Pancreas (tissue), 10 donors: ENCODE data around the gene CIC. TPM values are rescaled to one million over a fixed set of nuclear protein-coding genes. Genes with fewer than 3 reads are reported as not detected.
"Not testable (repeated sequence)": the region's sequence is repeated elsewhere in the genome, so short reads cannot be mapped to it uniquely, and the experiment has no call there.

ENCODE experiments used
- ATAC-seq, 4 donors: fragments of 200-7000 bp; cut with Tn5 transposase; one replicate each; pipeline versions ENCODE4 v1.8.0 to v1.9.1; 2020; ENCODE audit warnings: mild to moderate bottlenecking in 4 of 4, moderate library complexity in 4 of 4
- DNase-seq, 6 donors: peaks; one replicate each; pipeline ENCODE4 v3.0.0-alpha.2; 2020
- FAIRE-seq: peaks from 2 replicates; lab custom pipeline; 2012; peaks lifted over from hg19 to GRCh38; lab: Jason Lieb, UNC
- H3K27ac ChIP-seq, 4 donors: fragments of 200-600 bp; sonication (generic); 1 replicate in 3 of 4; 2 replicates in 1 of 4; pipeline versions ENCODE4 v1.5.0 to v1.8.0; 2020
- H3K27me3 ChIP-seq, 4 donors: fragments of 200-600 bp; one replicate each; pipeline ENCODE4 v1.8.0; 2021
- H3K36me3 ChIP-seq, 3 donors: fragments of 200-600 bp; sonication (generic) in 1 of 3; one replicate each; pipeline versions ENCODE4 v1.5.0 to v1.8.0; 2020 to 2021
- H3K4me1 ChIP-seq, 3 donors: fragments of 200-600 bp; one replicate each; pipeline ENCODE4 v1.8.0; 2021
- H3K4me3 ChIP-seq, 4 donors: fragments of 200-600 bp; sonication (generic) in 2 of 4; one replicate each; pipeline versions ENCODE4 v1.5.0 to v1.8.0; 2020 to 2021
- H3K9me3 ChIP-seq, 4 donors: fragments of 200-600 bp; one replicate each; pipeline ENCODE4 v1.8.0; 2021
- WGBS, 2 donors: extraction: QIAGEN DNeasy Blood & Tissue Kit; methylation state at CpG; one replicate each; pipeline ENCODE4 v1.1.7; 2013; 5-methylcytosine and 5-hydroxymethylcytosine counted together
- intact Hi-C, 3 donors: fragments of 100-400 bp; cut with DNase I; formaldehyde crosslinking; loops; one replicate each; pipeline versions ENCODE4 v1.11.1 to v1.14.2; 2022
- polyA plus RNA-seq, 2 donors: library from polyadenylated mRNA; stranded (reverse); fragments of 200-250 nt; gene quantifications; one replicate each; pipeline ENCODE4 v1.2.3, GENCODE V29; 2013
- total RNA-seq, 6 donors: library from RNA; stranded (reverse); fragmentation: NEBNext Ultra II Directional in 4 of 6; extraction: Animal tissue kit (Norgen Biotek cat#: 25700) in 4 of 6; gene quantifications; one replicate each; pipeline versions ENCODE4 v1.2.1 to v1.2.4, GENCODE V29; 2021 to 2023
- TF ChIP-seq, protein P1 (sequence below), 4 donors: fragments of 200-600 bp; sonication (generic) in 3 of 4; IDR thresholded peaks; one replicate each; pipeline versions ENCODE4 v1.5.0 to v1.8.0; 2021; ENCODE audit warnings: antibody characterized with exemption in 4 of 4
- donor health status: healthy with polysubstance abuse.
- donor health status: DM: no; HTN: no; CAD: no; lungs with moderate emphysema.
- donor health status: DM: no; HTN: no; CAD: no.
- donor health status: control.
- donor health status: control.
- donor health status: Bipolar disorder and iron deficiency.
- donor health status: DM: yes; HTN: yes; CAD: no.
- donor health status: DM: no; HTN: no; CAD: no.
- donor health status: DM: no; HTN: no; CAD: no.
- donor health status: DM: yes; HTN: yes; CAD: no.

Gene CIC
- total and polyA plus RNA-seq, 8 donors: 27.7 to 65.0 (median 33.4) TPM

- ATAC-seq (no peak), FAIRE-seq (no peak), DNase-seq (no peak)
- Histone ChIP-seq H3K4me1 (no peaks in the 10 kb centered on the region), H3K36me3 (no peaks in the 10 kb centered on the region), H3K27ac (no peak overlapping the region), H3K4me3 (no peak overlapping the region), H3K9me3 (no peaks in the 10 kb centered on the region), H3K27me3 (no peaks in the 10 kb centered on the region)
- intact Hi-C loops: no loop called here
- TF ChIP-seq, protein P1, sequence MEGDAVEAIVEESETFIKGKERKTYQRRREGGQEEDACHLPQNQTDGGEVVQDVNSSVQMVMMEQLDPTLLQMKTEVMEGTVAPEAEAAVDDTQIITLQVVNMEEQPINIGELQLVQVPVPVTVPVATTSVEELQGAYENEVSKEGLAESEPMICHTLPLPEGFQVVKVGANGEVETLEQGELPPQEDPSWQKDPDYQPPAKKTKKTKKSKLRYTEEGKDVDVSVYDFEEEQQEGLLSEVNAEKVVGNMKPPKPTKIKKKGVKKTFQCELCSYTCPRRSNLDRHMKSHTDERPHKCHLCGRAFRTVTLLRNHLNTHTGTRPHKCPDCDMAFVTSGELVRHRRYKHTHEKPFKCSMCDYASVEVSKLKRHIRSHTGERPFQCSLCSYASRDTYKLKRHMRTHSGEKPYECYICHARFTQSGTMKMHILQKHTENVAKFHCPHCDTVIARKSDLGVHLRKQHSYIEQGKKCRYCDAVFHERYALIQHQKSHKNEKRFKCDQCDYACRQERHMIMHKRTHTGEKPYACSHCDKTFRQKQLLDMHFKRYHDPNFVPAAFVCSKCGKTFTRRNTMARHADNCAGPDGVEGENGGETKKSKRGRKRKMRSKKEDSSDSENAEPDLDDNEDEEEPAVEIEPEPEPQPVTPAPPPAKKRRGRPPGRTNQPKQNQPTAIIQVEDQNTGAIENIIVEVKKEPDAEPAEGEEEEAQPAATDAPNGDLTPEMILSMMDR (IDR thresholded peaks at IDR 0.05): no peak
- 80 to 89% methylated on average over 7 of the region's 7 CpGs for WGBS, 2 donors
Observed at GRCh38 chr19:42335374-42335936, 66.4 kb downstream of the CIC start.

- Histone ChIP-seq H3K27me3 (no peaks in the 10 kb centered on the region), H3K9me3 (no peaks in the 10 kb centered on the region), H3K4me1 (no peaks in the 10 kb centered on the region), H3K4me3 (no peak overlapping the region), H3K27ac (no peak overlapping the region), H3K36me3 (no peaks in the 10 kb centered on the region)
- FAIRE-seq (no peak), ATAC-seq (no peak), DNase-seq (no peak)
- TF ChIP-seq, protein P1 (IDR thresholded peaks at IDR 0.05): no peak
- intact Hi-C loops: no loop called here
- WGBS, 2 donors: 91 to 96% methylated on average over 16 to 19 of the region's 19 CpGs
Observed at GRCh38 chr19:42335971-42336370, 66.9 kb downstream of the CIC start.

DNA sequence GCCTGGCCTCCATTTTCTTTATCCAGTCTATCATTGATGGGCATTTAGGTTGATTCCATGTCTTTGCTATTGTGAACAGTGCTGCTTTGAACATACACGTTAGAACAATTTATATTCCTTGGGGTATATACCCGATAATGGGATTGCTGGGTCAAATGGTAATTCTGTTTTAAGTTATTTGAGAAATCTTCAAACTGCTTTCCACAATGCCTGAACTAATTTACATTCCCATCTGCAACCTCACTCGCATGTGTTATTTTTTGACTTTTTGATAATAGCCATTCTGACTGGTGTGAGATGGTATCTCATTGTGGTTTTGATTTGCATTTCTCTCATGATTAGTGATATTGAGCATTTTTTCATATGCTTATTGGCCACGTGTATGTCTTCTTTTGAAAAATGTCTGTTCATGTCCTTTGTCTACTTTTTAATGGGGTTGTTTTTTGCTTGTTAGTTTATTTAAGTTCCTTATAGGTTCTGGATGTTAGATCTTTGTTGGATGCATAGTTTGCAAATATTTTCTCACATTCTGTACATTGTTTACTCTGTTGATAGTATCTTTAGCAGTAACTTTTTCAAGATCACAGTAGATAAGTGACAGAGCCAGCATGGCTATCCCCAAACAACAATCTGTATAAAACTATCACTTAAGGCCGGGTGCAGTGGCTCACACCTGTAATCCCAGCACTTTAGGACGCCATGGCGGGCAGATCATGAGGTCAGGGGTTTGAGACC is 70.2 kb downstream of the CIC start:
- not testable (repeated sequence) for FAIRE-seq

DNA sequence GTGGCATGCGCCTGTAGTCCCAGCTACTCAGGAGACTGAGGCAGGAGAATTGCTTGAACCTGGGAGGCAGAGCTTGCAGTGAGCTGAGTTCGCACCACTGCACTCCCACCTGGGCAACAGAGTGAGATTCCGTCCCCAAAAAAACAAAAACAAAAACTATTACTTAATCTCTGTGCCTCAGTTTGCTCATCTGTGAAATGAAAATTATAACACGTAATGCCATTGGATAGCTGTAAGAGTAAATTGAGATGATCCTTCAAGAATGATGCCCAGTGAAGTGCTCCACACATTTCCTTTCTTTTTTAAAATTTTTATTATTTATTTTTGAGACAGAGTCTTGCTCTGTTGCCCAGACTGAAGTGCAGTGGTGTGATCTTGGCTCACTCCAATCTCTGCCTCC is 70.9 kb downstream of the CIC start:
- H3K9me3 ChIP-seq, H3K4me1 ChIP-seq, H3K27me3 ChIP-seq, H3K36me3 ChIP-seq, ATAC-seq, H3K4me3 ChIP-seq, FAIRE-seq, H3K27ac ChIP-seq, DNase-seq, intact Hi-C loops: not testable (repeated sequence)
- 90 to 93% methylated on average over 4 of the region's 4 CpGs for WGBS, 2 donors

More for the DNA sequence above, 70.2 kb downstream of the CIC start:
- H3K4me3 ChIP-seq, H3K36me3 ChIP-seq, DNase-seq, H3K9me3 ChIP-seq, H3K27ac ChIP-seq, ATAC-seq, H3K27me3 ChIP-seq, H3K4me1 ChIP-seq, intact Hi-C loops: not testable (repeated sequence)
- WGBS, 2 donors: 82 to 87% methylated on average over 7 of the region's 7 CpGs

DNA sequence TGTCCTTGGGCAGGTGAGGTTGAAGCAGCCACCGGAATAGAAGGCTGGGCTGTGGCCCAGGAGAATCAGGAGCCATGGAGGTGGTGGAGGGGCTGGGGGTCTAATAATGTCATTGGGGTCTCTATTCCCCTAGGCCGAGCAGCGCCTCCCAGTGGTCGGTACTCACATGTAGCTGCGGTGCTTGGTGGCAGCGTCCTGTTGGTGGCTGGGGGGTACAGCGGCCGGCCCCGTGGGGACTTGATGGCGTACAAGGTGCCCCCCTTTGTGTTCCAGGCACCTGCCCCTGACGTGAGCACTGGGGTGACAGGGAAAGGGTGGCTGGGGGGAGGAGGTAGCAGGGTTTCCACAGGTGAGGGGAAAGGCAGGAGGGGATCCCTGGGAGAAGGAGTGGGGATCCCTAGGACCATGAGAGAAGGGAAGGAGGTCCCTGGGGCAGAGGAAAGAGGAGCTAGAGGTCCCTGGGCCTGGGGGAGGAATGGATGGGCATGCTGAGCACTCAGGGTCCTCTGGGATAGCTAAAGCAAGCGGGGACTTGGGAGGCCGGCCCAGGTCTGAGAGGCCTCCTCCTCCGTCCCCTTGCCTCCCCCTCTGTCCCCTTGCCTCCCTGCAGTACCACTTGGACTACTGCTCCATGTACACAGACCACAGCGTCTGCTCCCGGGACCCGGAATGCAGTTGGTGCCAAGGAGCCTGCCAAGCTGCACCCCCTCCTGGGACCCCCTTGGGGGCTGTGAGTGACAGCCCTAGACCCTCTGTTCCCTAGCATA is 74.5 kb downstream of the CIC start:
- H3K4me1 ChIP-seq: no peaks in the 10 kb centered on the region
- DNase-seq (peak in 1 of 6 donors; percentile 50), FAIRE-seq (no peak), ATAC-seq (no peak)
- H3K27me3 ChIP-seq: no peaks in the 10 kb centered on the region
- H3K36me3 ChIP-seq: no peaks in the 10 kb centered on the region
- 87 to 89% methylated on average over 15 to 17 of the region's 17 CpGs for WGBS, 2 donors
- TF ChIP-seq, protein P1 (IDR thresholded peaks at IDR 0.05): no peak
- no peaks in the 10 kb centered on the region for H3K9me3 ChIP-seq
- H3K27ac ChIP-seq: no peak overlapping the region
- no peak overlapping the region for H3K4me3 ChIP-seq
- intact Hi-C loops: no loop called here
